ENCODE data around the gene PI4KA.

DNA sequence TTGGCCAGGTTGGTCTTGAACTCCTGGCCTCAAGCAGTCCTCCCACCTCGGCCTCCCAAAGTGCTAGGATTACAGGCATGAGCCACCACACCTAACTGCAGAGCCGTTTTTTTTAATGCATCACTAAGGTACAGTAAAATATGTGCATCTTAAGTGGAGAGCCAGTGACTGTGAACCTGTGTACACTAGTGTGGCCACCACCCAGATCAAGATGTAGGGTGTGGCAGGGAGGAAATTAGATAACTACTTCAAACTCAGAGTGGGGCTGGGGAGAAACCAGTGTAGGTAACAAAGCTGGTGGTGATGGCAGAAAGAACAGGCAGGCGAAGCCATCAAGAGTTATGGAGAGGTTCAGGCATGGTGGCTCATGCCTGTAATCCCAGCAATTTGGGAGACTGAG, 14.6 kb upstream of the PI4KA start:
- TF ChIP-seq POLR2A (IDR thresholded peaks at IDR 0.05) (no peak), POLR2AphosphoS5 (IDR thresholded peaks at IDR 0.05) (no peak)
- TF ChIP-seq, protein P1, sequence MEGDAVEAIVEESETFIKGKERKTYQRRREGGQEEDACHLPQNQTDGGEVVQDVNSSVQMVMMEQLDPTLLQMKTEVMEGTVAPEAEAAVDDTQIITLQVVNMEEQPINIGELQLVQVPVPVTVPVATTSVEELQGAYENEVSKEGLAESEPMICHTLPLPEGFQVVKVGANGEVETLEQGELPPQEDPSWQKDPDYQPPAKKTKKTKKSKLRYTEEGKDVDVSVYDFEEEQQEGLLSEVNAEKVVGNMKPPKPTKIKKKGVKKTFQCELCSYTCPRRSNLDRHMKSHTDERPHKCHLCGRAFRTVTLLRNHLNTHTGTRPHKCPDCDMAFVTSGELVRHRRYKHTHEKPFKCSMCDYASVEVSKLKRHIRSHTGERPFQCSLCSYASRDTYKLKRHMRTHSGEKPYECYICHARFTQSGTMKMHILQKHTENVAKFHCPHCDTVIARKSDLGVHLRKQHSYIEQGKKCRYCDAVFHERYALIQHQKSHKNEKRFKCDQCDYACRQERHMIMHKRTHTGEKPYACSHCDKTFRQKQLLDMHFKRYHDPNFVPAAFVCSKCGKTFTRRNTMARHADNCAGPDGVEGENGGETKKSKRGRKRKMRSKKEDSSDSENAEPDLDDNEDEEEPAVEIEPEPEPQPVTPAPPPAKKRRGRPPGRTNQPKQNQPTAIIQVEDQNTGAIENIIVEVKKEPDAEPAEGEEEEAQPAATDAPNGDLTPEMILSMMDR (IDR thresholded peaks at IDR 0.05 in 8 of 11, conservative IDR thresholded peaks at IDR 0.05 in 3 of 11): no peak

Measured in spleen (tissue), 7 donors.